H1 (cell line): ENCODE results near the gene GP1BB.

Experiments
- CEBPB ChIP-seq: IDR thresholded peaks from 2 replicates; pipeline ENCODE4 v1.6.1; 2012; ENCODE audit warnings: low read depth, low read length
- CTCF ChIP-seq, 3 experiments: IDR thresholded peaks; 1 replicate in 2 of 3; 2 replicates in 1 of 3; pipeline versions ENCODE4 v1.5.1 to v1.6.1; 2011; ENCODE audit warnings: low read length in 3 of 3, mild to moderate bottlenecking in 3 of 3, inconsistent platforms in 2 of 3, low read depth in 1 of 3, moderate library complexity in 1 of 3; ENCODE audit not compliant: insufficient read depth in 1 of 3; ENCODE audit errors: control extremely low read depth in 1 of 3
- POLR2AphosphoS5 ChIP-seq: IDR thresholded peaks from 2 replicates; pipeline ENCODE4 v1.6.1; 2011; ENCODE audit warnings: low read depth, low read length
- RAD21 ChIP-seq, 2 experiments: IDR thresholded peaks in 1 of 2; conservative IDR thresholded peaks in 1 of 2; 2 replicates each; pipeline ENCODE4 v1.6.1; 2011; ENCODE audit warnings: low read depth in 2 of 2, low read length in 2 of 2, improper control_type of control experiment in 1 of 2, inconsistent platforms in 1 of 2, mild to moderate bottlenecking in 1 of 2, moderate library complexity in 1 of 2
- SIRT6 ChIP-seq: IDR thresholded peaks from one replicate; pipeline ENCODE4 v1.7.1; 2012; ENCODE audit warnings: low read length, inconsistent platforms
- TAF1 ChIP-seq: IDR thresholded peaks from 2 replicates; pipeline ENCODE4 v1.6.1; 2011; ENCODE audit warnings: mild to moderate bottlenecking, low read depth, low read length
- TBP ChIP-seq: IDR thresholded peaks from 2 replicates; pipeline ENCODE4 v1.6.1; 2011; ENCODE audit warnings: low read depth, low read length, improper control_type of control experiment
- YY1 ChIP-seq: IDR thresholded peaks from 2 replicates; pipeline ENCODE4 v1.6.1; 2011; ENCODE audit warnings: low read depth, mild to moderate bottlenecking, low read length

GRCh38 chr22:19680287-19680881, 43.0 kb upstream of the GP1BB start:
- no peak for TF ChIP-seq POLR2AphosphoS5
- no peak for TF ChIP-seq CTCF (IDR thresholded peaks at IDR 0.05; ENCODE audit: control extremely low read depth in 1 of 3, insufficient read depth in 1 of 3, low read depth in 1 of 3, low read length in 3 of 3)
- TF ChIP-seq YY1 = no peak
- TF ChIP-seq CEBPB = no peak
- no peak for TF ChIP-seq TBP
- TF ChIP-seq SIRT6 = no peak
- no peak for TF ChIP-seq TAF1
- no peak for TF ChIP-seq RAD21 (IDR thresholded peaks at IDR 0.05 in 1 of 2, conservative IDR thresholded peaks at IDR 0.05 in 1 of 2; ENCODE audit: low read depth in 2 of 2, low read length in 2 of 2)
